HepG2 (cell line): ENCODE results near the gene C2orf49. TPM values are rescaled to one million over a fixed set of nuclear protein-coding genes. Genes with fewer than 3 reads are reported as not detected.
A peak's percentile ranks its signal among the peaks of the same experiment; 100 is the strongest.

Experiments used
- AKAP8 ChIP-seq: sonication (generic); formaldehyde crosslinking; IDR thresholded peaks from 2 replicates; pipeline ENCODE4 v1.5.1; 2020; ENCODE audit warnings: mild to moderate bottlenecking, missing genetic modification reagents
- ARID2 ChIP-seq: sonication (generic); formaldehyde crosslinking; IDR thresholded peaks from 2 replicates; pipeline ENCODE4 v1.8.1; 2022; ENCODE audit warnings: mild to moderate bottlenecking, missing genetic modification reagents, borderline replicate concordance
- BHLHE40 ChIP-seq: IDR thresholded peaks from 2 replicates; pipeline ENCODE4 v1.6.1; 2011; ENCODE audit warnings: low read length, improper control_type of control experiment
- CCAR2 ChIP-seq: fragments of 200-400 bp; formaldehyde crosslinking; optimal IDR thresholded peaks from 2 replicates; pipeline ENCODE3; 2018; ENCODE audit warnings: low read depth, mild to moderate bottlenecking, low read length, moderate library complexity
- CSRNP1 ChIP-seq: sonication (generic); formaldehyde crosslinking; IDR thresholded peaks from 2 replicates; pipeline ENCODE4 v1.8.1; 2023; ENCODE audit warnings: mild to moderate bottlenecking, missing genetic modification reagents
- FOXA3 ChIP-seq: IDR thresholded peaks from 2 replicates; pipeline ENCODE4 v1.6.1; 2016; ENCODE audit warnings: missing genetic modification reagents, missing compliant biosample characterization
- FUBP1 ChIP-seq: sonication (generic); formaldehyde crosslinking; IDR thresholded peaks from 2 replicates; pipeline ENCODE4 v1.5.1; 2020; ENCODE audit warnings: missing genetic modification reagents, mild to moderate bottlenecking, borderline replicate concordance
- LBX2 ChIP-seq: sonication (generic); formaldehyde crosslinking; IDR thresholded peaks from 2 replicates; pipeline ENCODE4 v1.5.0; 2020; ENCODE audit warnings: missing genetic modification reagents, mild to moderate bottlenecking, borderline replicate concordance
- POLR2G ChIP-seq: fragments of 200-400 bp; formaldehyde crosslinking; IDR thresholded peaks from 2 replicates; pipeline ENCODE4 v1.6.1; 2018; ENCODE audit warnings: mild to moderate bottlenecking, low read depth, low read length, moderate library complexity
- SETDB1 ChIP-seq: sonication (generic); formaldehyde crosslinking; IDR thresholded peaks from 2 replicates; pipeline ENCODE4 v1.5.1; 2020; ENCODE audit warnings: missing genetic modification reagents, mild to moderate bottlenecking, borderline replicate concordance
- SMARCC2 ChIP-seq: fragments of 450-650 bp; IDR thresholded peaks from 2 replicates; pipeline ENCODE4 v1.6.1; 2017; ENCODE audit warnings: antibody characterized with exemption, mild to moderate bottlenecking
- ZBTB44 ChIP-seq: sonication (generic); formaldehyde crosslinking; IDR thresholded peaks from 2 replicates; pipeline ENCODE4 v1.4.0; 2020; ENCODE audit warnings: missing genetic modification reagents
- ZBTB7B ChIP-seq: sonication (generic); formaldehyde crosslinking; IDR thresholded peaks from 2 replicates; pipeline ENCODE4 v1.4.0; 2020; ENCODE audit warnings: missing genetic modification reagents
- ZNF234 ChIP-seq: sonication (generic); formaldehyde crosslinking; conservative IDR thresholded peaks from 2 replicates; pipeline ENCODE4 v1.5.1; 2020; ENCODE audit warnings: mild to moderate bottlenecking, missing genetic modification reagents
- ZNF235 ChIP-seq: sonication (generic); formaldehyde crosslinking; IDR thresholded peaks from 2 replicates; pipeline ENCODE4 v1.8.1; 2023; ENCODE audit warnings: mild to moderate bottlenecking, missing genetic modification reagents, borderline replicate concordance
- ZNF280B ChIP-seq: sonication (generic); formaldehyde crosslinking; IDR thresholded peaks from 2 replicates; pipeline ENCODE4 v1.5.0; 2020; ENCODE audit warnings: missing genetic modification reagents, mild to moderate bottlenecking, borderline replicate concordance
- ZNF709 ChIP-seq: sonication (generic); formaldehyde crosslinking; IDR thresholded peaks from 2 replicates; pipeline ENCODE4 v1.5.0; 2020; ENCODE audit warnings: mild to moderate bottlenecking, missing genetic modification reagents
- ZNF766 ChIP-seq: sonication (generic); formaldehyde crosslinking; IDR thresholded peaks from 2 replicates; pipeline ENCODE4 v1.5.0; 2020; ENCODE audit warnings: missing genetic modification reagents, borderline replicate concordance
- ZNF772 ChIP-seq: sonication (generic); formaldehyde crosslinking; IDR thresholded peaks from 2 replicates; pipeline ENCODE4 v1.5.0; 2020; ENCODE audit warnings: mild to moderate bottlenecking, missing genetic modification reagents
- ZNF790 ChIP-seq: sonication (generic); formaldehyde crosslinking; IDR thresholded peaks from 2 replicates; pipeline ENCODE4 v1.8.0; 2022; ENCODE audit warnings: missing genetic modification reagents, mild to moderate bottlenecking, borderline replicate concordance
- ZNF878 ChIP-seq: sonication (generic); formaldehyde crosslinking; IDR thresholded peaks from 2 replicates; pipeline ENCODE4 v1.8.1; 2023; ENCODE audit warnings: mild to moderate bottlenecking, missing genetic modification reagents, moderate library complexity
- polyA plus RNA-seq, 8 experiments: library from polyadenylated mRNA; depleted of rRNA in 3 of 8; stranded (reverse) in 7 of 8; unstranded in 1 of 8; fragments of >200 nt; fragmentation: Illumina TruSeq in 4 of 8; extraction: Trizol in 4 of 8; gene quantifications; 2 replicates each; pipeline versions ENCODE4 v1.2.1 to v1.2.3, GENCODE V29; 2011 to 2016; ENCODE audit warnings: low read depth in 4 of 8, missing spikeins in 1 of 8, mixed read lengths in 1 of 8; ENCODE audit not compliant: insufficient read depth in 1 of 8
- total RNA-seq, 5 experiments: library from RNA; depleted of rRNA; stranded (reverse); fragments of >200 nt; fragmentation: Illumina TruSeq; extraction: Trizol; gene quantifications; 2 replicates each; pipeline ENCODE4 v1.2.3, GENCODE V29; 2016; ENCODE audit warnings: low read depth in 1 of 5

The C2orf49 gene
- total and polyA plus RNA-seq, 2 of the 13 experiments (the other 11 are each of a cell fraction or from before 2014, with no cell fraction given): 24.7 to 28.8 TPM

GRCh38 chr2:105328281-105329196, 8.8 kb upstream of the C2orf49 start (continued):
- TF ChIP-seq CSRNP1: no peak
- peak; percentile 78; the same call in 1 of the 2 replicates for TF ChIP-seq ZNF772 (CRISPR knock-in tag)
- TF ChIP-seq ZNF790 (CRISPR knock-in tag): no peak; the same call in 1 of the 2 replicates
- TF ChIP-seq SETDB1 (CRISPR knock-in tag): no peak
- no peak for TF ChIP-seq FUBP1 (CRISPR knock-in tag)
- TF ChIP-seq ZNF234: 0 out of 2 replicates have a peak, but pooled peaks have one; percentile 21
- TF ChIP-seq LBX2 (CRISPR knock-in tag): peak; percentile 54; the same call in 1 of the 2 replicates
- 0 out of 2 replicates have a peak, but pooled peaks have one; percentile 62 for TF ChIP-seq ZBTB44 (CRISPR knock-in tag)
- TF ChIP-seq ZNF280B: peak; percentile 92; the same call in 1 of the 2 replicates
- 0 out of 2 replicates have a peak, but pooled peaks have one; percentile 46 for TF ChIP-seq POLR2G
- 0 out of 2 replicates have a peak, but pooled peaks have one; percentile 65 for TF ChIP-seq ZNF709 (CRISPR knock-in tag)
- TF ChIP-seq AKAP8 (CRISPR knock-in tag): no peak
- no peak for TF ChIP-seq SMARCC2
- TF ChIP-seq BHLHE40: peak; percentile 80
- TF ChIP-seq ZBTB7B (CRISPR knock-in tag): no peak
- no peak for TF ChIP-seq ZNF235 (CRISPR knock-in tag)
- no peak for TF ChIP-seq CCAR2
- TF ChIP-seq ARID2: peak; percentile 78; the same call in 1 of the 2 replicates
- TF ChIP-seq FOXA3 (CRISPR knock-in tag): peak; percentile 24
- peak; percentile 85; the same call in 1 of the 2 replicates for TF ChIP-seq ZNF766 (CRISPR knock-in tag)
- TF ChIP-seq ZNF878 (CRISPR knock-in tag): peak; percentile 22
